MM.1S (cell line): ENCODE data around the gene TOX2.

Source experiments
- CTCF ChIP-seq: fragments of 300-600 bp; sonication (generic); IDR thresholded peaks from 2 replicates; pipeline ENCODE4 v1.5.1; 2016; ENCODE audit warnings: antibody characterized with exemption, low read length, mixed read lengths
- EZH2 ChIP-seq: fragments of 300-600 bp; sonication (generic); optimal IDR thresholded peaks from 2 replicates; pipeline ENCODE3; 2017; ENCODE audit warnings: low read depth, mild to moderate bottlenecking, antibody characterized with exemption, low read length, mixed read lengths
- EZH2phosphoT487 ChIP-seq: fragments of 300-600 bp; sonication (generic); IDR thresholded peaks from 2 replicates; pipeline ENCODE4 v1.6.1; 2018; ENCODE audit warnings: antibody characterized with exemption, low read length

- no peak for TF ChIP-seq CTCF
- TF ChIP-seq EZH2, result no peak
- TF ChIP-seq EZH2phosphoT487, result no peak
These were observed 47.2 kb downstream of the TOX2 start for GRCh38 chr20:43961541-43962471.
